Fibroblast of skin of abdomen (primary cell): Measurements from ENCODE around the gene TXK.
A peak's percentile ranks its signal among the peaks of the same experiment; 100 is the strongest.

ENCODE experiments used
- DNase-seq: peaks from one replicate; pipeline ENCODE4 v3.0.0-alpha.2; 2013

Gene TXK

GRCh38 chr4:48017108-48017571 lies 116.9 kb downstream of the TXK start:
- DNase-seq = peak; percentile 47
